Posterior vena cava (tissue), 2 donors: Measurements from ENCODE around the gene KCNG4. TPM values are rescaled to one million over a fixed set of nuclear protein-coding genes. Genes with fewer than 3 reads are reported as not detected.

ENCODE experiments used
- DNase-seq: peaks from one replicate; pipeline ENCODE4 v3.0.0-alpha.2; 2020; ENCODE audit warnings: low spot score
- intact Hi-C, 2 donors: fragments of 100-400 bp; cut with DNase I; formaldehyde crosslinking; loops; one replicate each; pipeline versions ENCODE4 v1.14.1 to v1.14.2; 2022 to 2023
- total RNA-seq, 2 donors: library from RNA; stranded (reverse); fragmentation: NEBNext Ultra II Directional; extraction: Animal tissue kit (Norgen Biotek cat#: 25700); gene quantifications; one replicate each; pipeline ENCODE4 v1.2.1, GENCODE V29; 2021
- donor health status: DM: yes; HTN: yes; CAD: no.
- donor health status: DM: yes; HTN: yes; CAD: no.

The KCNG4 gene
- total RNA-seq, 2 donors from 2014 or later, result not detected

GRCh38 chr16:84268291-84269040 is 28.7 kb upstream of the KCNG4 start:
- peak; percentile 18 for DNase-seq
- intact Hi-C loops, result no loop called here

GRCh38 chr16:84267380-84267779 is 27.6 kb upstream of the KCNG4 start:
- DNase-seq, result peak; percentile 29
- intact Hi-C loops, result no loop called here

GRCh38 chr16:84266451-84266850 is 26.6 kb upstream of the KCNG4 start:
- peak; percentile 64 for DNase-seq
- intact Hi-C loops, result no loop called here

GRCh38 chr16:84262939-84263338 is 23.1 kb upstream of the KCNG4 start:
- intact Hi-C loops, result no loop called here
- no peak for DNase-seq

- DNase-seq, result peak; percentile 34
- intact Hi-C loops, result no loop called here
Measured at GRCh38 chr16:84262031-84262430, 22.2 kb upstream of the KCNG4 start.

GRCh38 chr16:84260766-84261554 is 21.1 kb upstream of the KCNG4 start:
- peak; percentile 59 for DNase-seq
- intact Hi-C loops, result no loop called here

- no peak for DNase-seq
- intact Hi-C loops, result no loop called here
Measured at GRCh38 chr16:84259691-84260090, 19.9 kb upstream of the KCNG4 start.

- peak; percentile 32 for DNase-seq
- intact Hi-C loops, result no loop called here
Measured at GRCh38 chr16:84258266-84258665, 18.5 kb upstream of the KCNG4 start.

- intact Hi-C loops, result no loop called here
- DNase-seq, result peak; percentile 52
Measured at GRCh38 chr16:84255050-84255810, 15.4 kb upstream of the KCNG4 start.

GRCh38 chr16:84254062-84254461 is 14.2 kb upstream of the KCNG4 start:
- intact Hi-C loops, result no loop called here
- DNase-seq, result peak; percentile 5

- peak; percentile 35 for DNase-seq
- intact Hi-C loops, result no loop called here
Measured at GRCh38 chr16:84253173-84253572, 13.4 kb upstream of the KCNG4 start.

GRCh38 chr16:84252184-84252583 is 12.4 kb upstream of the KCNG4 start:
- intact Hi-C loops, result no loop called here
- DNase-seq, result peak; percentile 45

GRCh38 chr16:84247844-84248243 is 8.0 kb upstream of the KCNG4 start:
- intact Hi-C loops, result no loop called here
- DNase-seq, result no peak

GRCh38 chr16:84247331-84247730 is 7.5 kb upstream of the KCNG4 start:
- DNase-seq, result no peak
- intact Hi-C loops, result no loop called here

- intact Hi-C loops, result no loop called here
- DNase-seq, result no peak
Measured at GRCh38 chr16:84246679-84247077, 6.9 kb upstream of the KCNG4 start.

- no peak for DNase-seq
- intact Hi-C loops, result no loop called here
Measured at GRCh38 chr16:84245956-84246678, 6.3 kb upstream of the KCNG4 start.

- intact Hi-C loops, result no loop called here
- DNase-seq, result no peak
Measured at GRCh38 chr16:84244728-84245127, 4.9 kb upstream of the KCNG4 start.

- intact Hi-C loops, result no loop called here
- DNase-seq, result no peak
Measured at GRCh38 chr16:84243732-84244131, 3.9 kb upstream of the KCNG4 start.

- no peak for DNase-seq
- intact Hi-C loops, result no loop called here
Measured at GRCh38 chr16:84242839-84243238, 3.0 kb upstream of the KCNG4 start.
